ENCODE data around the gene NGRN. TPM values are rescaled to one million over a fixed set of nuclear protein-coding genes. Genes with fewer than 3 reads are reported as not detected.
"Not testable (repeated sequence)": the region's sequence is repeated elsewhere in the genome, so short reads cannot be mapped to it uniquely, and the experiment has no call there.

The NGRN gene
- total RNA-seq, 1 donor from 2014 or later: 74.8 TPM

DNA sequence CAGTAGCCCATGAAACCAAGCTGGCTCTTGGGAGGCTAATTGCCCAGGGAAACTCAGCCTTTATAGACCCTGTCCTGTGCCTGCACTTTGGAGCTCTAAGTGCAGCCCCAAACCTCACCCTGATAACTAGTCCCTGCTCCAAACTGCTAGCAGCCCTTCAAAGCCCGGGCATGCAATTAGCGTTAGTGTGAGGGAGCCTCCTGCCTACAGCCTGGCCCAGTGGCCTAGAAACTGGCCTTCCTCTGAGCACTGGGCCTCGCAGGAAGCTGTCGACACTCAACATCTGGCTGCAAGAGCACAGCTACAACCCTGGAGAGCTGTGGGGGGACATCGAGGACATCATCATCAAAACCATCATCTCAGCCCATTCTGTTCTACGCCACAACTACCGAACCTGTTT lies 7.7 kb upstream of the NGRN start:
- TF ChIP-seq, protein P1, sequence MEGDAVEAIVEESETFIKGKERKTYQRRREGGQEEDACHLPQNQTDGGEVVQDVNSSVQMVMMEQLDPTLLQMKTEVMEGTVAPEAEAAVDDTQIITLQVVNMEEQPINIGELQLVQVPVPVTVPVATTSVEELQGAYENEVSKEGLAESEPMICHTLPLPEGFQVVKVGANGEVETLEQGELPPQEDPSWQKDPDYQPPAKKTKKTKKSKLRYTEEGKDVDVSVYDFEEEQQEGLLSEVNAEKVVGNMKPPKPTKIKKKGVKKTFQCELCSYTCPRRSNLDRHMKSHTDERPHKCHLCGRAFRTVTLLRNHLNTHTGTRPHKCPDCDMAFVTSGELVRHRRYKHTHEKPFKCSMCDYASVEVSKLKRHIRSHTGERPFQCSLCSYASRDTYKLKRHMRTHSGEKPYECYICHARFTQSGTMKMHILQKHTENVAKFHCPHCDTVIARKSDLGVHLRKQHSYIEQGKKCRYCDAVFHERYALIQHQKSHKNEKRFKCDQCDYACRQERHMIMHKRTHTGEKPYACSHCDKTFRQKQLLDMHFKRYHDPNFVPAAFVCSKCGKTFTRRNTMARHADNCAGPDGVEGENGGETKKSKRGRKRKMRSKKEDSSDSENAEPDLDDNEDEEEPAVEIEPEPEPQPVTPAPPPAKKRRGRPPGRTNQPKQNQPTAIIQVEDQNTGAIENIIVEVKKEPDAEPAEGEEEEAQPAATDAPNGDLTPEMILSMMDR (conservative IDR thresholded peaks at IDR 0.05; ENCODE audit: low read depth, low read length): no peak
- no peak overlapping the region for H3K4me3 ChIP-seq (ENCODE audit: low read depth, low read length)
- DNase-seq (ENCODE audit: low read depth): no peak

DNA sequence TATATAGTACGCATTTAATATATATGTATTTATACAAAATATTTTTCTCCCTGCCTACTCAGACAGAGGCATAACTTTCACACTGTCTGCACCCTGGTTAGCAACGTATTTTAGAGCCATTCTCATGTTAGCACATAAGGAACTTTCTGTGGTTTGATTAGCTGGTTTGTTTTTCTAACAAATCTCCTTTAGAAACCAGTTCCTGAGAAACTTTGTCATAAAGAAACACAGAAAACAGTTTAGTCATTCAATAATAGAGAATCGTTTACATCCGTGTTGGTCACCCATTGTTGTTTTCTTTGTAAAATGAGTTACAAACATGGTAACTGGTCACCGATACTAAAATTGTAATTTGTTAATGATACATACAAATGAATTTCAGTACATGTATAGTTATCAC lies 5.9 kb upstream of the NGRN start:
- TF ChIP-seq, protein P1 (conservative IDR thresholded peaks at IDR 0.05; ENCODE audit: low read depth, low read length): no peak
- no peak overlapping the region for H3K4me3 ChIP-seq (ENCODE audit: low read depth, low read length)
- DNase-seq (ENCODE audit: low read depth): no peak

DNA sequence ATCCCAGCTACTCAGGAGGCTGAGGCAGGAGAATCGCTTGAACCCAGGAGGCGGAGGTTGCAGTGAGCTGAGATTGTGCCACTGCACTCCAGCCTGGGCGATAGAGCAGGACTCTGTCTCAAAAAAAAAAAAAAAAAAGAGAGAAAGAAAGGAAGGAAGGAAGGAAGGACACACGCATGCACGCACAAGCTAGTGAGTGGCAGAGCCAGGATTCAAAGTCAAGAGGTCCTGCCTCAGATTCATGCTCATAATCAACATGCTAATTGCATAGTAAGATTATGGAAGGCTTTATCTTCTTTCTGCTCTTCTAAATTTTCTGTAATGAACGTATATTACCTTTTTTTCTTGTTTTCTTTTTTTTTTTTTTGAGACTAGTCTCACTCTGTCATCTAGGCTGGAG lies 4.7 kb upstream of the NGRN start:
- not testable (repeated sequence) for DNase-seq (ENCODE audit: low read depth); H3K4me3 ChIP-seq (ENCODE audit: low read depth, low read length)

DNA sequence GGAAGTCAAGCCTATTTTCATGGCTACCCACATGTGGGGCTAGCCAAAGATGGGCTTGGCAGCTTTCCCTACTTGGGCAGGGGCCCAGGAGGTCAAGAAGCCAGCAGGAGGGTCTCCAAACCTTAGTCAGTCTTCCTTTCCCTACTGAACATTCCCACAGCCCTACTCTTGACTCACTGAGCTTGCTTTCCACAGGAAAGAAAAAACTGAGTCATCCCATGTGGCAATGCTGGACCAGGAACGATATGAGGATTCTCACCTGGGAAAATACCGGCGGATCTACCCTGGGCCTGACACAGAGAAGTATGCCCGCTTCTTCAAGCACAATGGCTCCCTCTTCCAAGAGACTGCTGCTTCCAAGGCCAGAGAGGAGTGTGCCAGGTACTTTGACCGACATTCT lies 3.7 kb upstream of the NGRN start:
- TF ChIP-seq, protein P1 (conservative IDR thresholded peaks at IDR 0.05; ENCODE audit: low read depth, low read length): no peak
- no peak overlapping the region for H3K4me3 ChIP-seq (ENCODE audit: low read depth, low read length)
- DNase-seq (ENCODE audit: low read depth): no peak

DNA sequence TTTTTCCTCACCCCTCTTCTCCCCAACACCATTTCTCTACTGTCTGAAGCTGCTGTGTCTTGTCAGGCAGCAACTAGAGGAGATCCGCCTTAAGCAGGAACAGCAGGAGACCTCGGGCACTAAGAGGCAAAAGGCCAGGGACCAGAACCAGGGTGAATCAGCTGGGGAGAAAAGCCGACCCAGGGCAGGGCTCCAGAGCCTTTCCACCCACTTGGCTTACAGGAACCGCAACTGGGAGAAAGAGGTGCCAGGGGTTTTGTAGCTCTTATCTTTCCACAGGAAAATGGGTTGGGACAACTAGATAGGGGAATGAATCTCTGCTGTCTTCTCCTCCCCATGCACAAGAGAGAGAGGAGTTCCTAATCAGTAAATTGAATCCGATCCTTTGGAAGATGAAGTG lies 3.0 kb upstream of the NGRN start:
- TF ChIP-seq, protein P1 (conservative IDR thresholded peaks at IDR 0.05; ENCODE audit: low read depth, low read length): no peak
- H3K4me3 ChIP-seq (ENCODE audit: low read depth, low read length): no peak overlapping the region
- no peak for DNase-seq (ENCODE audit: low read depth)

DNA sequence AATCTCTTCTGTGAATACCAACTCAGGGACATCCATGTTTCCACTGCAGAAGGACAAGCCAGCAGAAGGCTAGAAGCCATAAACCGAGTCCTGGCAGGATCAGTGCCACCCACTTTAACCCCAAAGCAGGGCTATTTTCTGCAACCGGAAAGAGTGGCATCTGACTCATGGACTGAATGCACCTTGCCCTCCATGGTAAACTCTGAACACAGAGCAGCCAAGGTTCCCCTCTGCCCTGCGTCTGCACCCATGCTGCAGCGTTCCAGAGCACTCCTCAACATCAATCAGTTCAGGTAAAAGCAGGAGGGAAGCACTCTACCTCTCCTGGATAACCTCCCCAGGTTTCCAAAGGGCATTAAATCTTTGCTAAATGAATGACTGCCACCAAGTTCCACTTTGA lies 801 bp upstream of the NGRN start:
- TF ChIP-seq, protein P1 (conservative IDR thresholded peaks at IDR 0.05; ENCODE audit: low read depth, low read length): no peak
- peak overlapping the region; percentile 94 for H3K4me3 ChIP-seq (ENCODE audit: low read depth, low read length)
- no peak for DNase-seq (ENCODE audit: low read depth)

DNA sequence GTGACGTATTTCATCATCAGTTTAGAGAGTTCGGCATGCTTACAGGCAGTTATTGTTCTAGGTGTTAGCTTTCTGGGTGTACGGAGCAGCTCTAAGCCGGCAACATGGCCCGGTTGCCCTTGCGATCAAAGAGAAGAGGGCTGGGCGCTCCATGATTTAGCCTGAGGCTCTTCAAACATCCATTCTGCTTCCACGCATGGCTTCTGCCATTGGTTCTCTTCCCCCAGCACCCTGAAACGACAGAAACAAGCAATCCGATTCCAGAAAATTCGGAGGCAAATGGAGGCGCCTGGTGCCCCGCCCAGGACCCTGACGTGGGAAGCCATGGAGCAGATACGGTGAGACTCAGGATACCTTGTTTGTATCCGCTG lies 574 bp downstream of the NGRN start:
- TF ChIP-seq, protein P1 (conservative IDR thresholded peaks at IDR 0.05; ENCODE audit: low read depth, low read length): no peak
- no peak for DNase-seq (ENCODE audit: low read depth)
- H3K4me3 ChIP-seq (ENCODE audit: low read depth, low read length): peak overlapping the region; percentile 94

DNA sequence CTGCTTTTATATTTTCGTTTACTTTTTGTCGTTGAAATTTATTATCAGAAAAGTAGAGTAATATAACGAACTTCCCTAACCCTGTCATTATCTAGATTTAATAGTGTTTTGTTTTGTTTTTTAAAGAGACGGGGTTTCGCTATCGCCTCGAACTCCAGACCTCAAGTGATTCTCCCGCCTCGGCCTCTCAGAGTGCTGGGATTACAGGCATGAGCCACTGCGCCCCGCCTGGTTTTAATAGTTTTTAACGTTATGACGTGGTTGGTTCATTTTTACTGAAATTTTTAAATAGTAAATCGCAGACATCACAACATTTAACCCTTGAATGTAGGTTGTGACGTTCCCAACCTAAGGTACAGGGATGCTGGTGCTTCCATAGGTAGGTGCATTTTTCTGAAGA lies 1.0 kb downstream of the NGRN start:
- peak overlapping the region; percentile 94 for H3K4me3 ChIP-seq (ENCODE audit: low read depth, low read length)
- TF ChIP-seq, protein P1 (conservative IDR thresholded peaks at IDR 0.05; ENCODE audit: low read depth, low read length): no peak
- no peak for DNase-seq (ENCODE audit: low read depth)

Data from epithelial cell of proximal tubule (primary cell).